Measurements from ENCODE around the gene ALDH1A2.
"Not testable (repeated sequence)": the region's sequence is repeated elsewhere in the genome, so short reads cannot be mapped to it uniquely, and the experiment has no call there.

Gene ALDH1A2

GRCh38 chr15:58086491-58086890 is 21.0 kb upstream of the ALDH1A2 start:
- ChIA-PET CTCF (no interaction called here), POLR2A (no interaction called here)
- no peak for DNase-seq (ENCODE audit: extremely low spot score)
- TF ChIP-seq ZNF384 (IDR thresholded peaks at IDR 0.05) (no peak), HDGF (IDR thresholded peaks at IDR 0.05; ENCODE audit: borderline replicate concordance) (no peak), FOXA1 (IDR thresholded peaks at IDR 0.05) (no peak), SP1 (IDR thresholded peaks at IDR 0.05) (no peak), FOXM1 (IDR thresholded peaks at IDR 0.05; ENCODE audit: borderline replicate concordance) (no peak), PKNOX1 (IDR thresholded peaks at IDR 0.05) (no peak), BHLHE40 (IDR thresholded peaks at IDR 0.05; ENCODE audit: borderline replicate concordance) (no peak), ARNT (IDR thresholded peaks at IDR 0.05) (no peak), L3MBTL2 (conservative IDR thresholded peaks at IDR 0.05) (no peak), FOXK2 (IDR thresholded peaks at IDR 0.05) (no peak), CTBP1 (IDR thresholded peaks at IDR 0.05; ENCODE audit: borderline replicate concordance) (no peak), NFRKB (IDR thresholded peaks at IDR 0.05) (no peak), TARDBP (IDR thresholded peaks at IDR 0.05) (no peak), ELF4 (IDR thresholded peaks at IDR 0.05) (no peak), SUZ12 (IDR thresholded peaks at IDR 0.05) (no peak), LEF1 (IDR thresholded peaks at IDR 0.05; ENCODE audit: borderline replicate concordance) (no peak)

- ChIA-PET CTCF (interaction anchor here (0.6 kb wide), 1 partner anchor 226 kb away, joined by 3 read pairs; no protein-coding TSS in a partner anchor), POLR2A (no interaction called here)
- no peak for DNase-seq (ENCODE audit: extremely low spot score)
These were observed 18.0 kb upstream of the ALDH1A2 start for GRCh38 chr15:58083526-58083925.

GRCh38 chr15:58081891-58082290 is 16.4 kb upstream of the ALDH1A2 start:
- CTCF ChIA-PET = no interaction called here
- DNase-seq (ENCODE audit: extremely low spot score) = no peak
- POLR2A ChIA-PET = no interaction called here
- TF ChIP-seq FOXM1 (IDR thresholded peaks at IDR 0.05; ENCODE audit: borderline replicate concordance) (no peak), SUZ12 (IDR thresholded peaks at IDR 0.05) (no peak), BHLHE40 (IDR thresholded peaks at IDR 0.05; ENCODE audit: borderline replicate concordance) (no peak), ARNT (IDR thresholded peaks at IDR 0.05) (no peak), LEF1 (IDR thresholded peaks at IDR 0.05; ENCODE audit: borderline replicate concordance) (no peak), NFRKB (IDR thresholded peaks at IDR 0.05) (no peak), CTBP1 (IDR thresholded peaks at IDR 0.05; ENCODE audit: borderline replicate concordance) (no peak), SP1 (IDR thresholded peaks at IDR 0.05) (no peak), L3MBTL2 (conservative IDR thresholded peaks at IDR 0.05) (no peak), PKNOX1 (IDR thresholded peaks at IDR 0.05) (no peak), TARDBP (IDR thresholded peaks at IDR 0.05) (no peak), FOXA1 (IDR thresholded peaks at IDR 0.05) (no peak), HDGF (IDR thresholded peaks at IDR 0.05; ENCODE audit: borderline replicate concordance) (no peak), FOXK2 (IDR thresholded peaks at IDR 0.05) (no peak), ELF4 (IDR thresholded peaks at IDR 0.05) (no peak), ZNF384 (IDR thresholded peaks at IDR 0.05) (no peak)

More at GRCh38 chr15:58083526-58083925, 18.0 kb upstream of the ALDH1A2 start:
- TF ChIP-seq ZNF384 (IDR thresholded peaks at IDR 0.05) (no peak), FOXA1 (IDR thresholded peaks at IDR 0.05) (no peak), HDGF (IDR thresholded peaks at IDR 0.05; ENCODE audit: borderline replicate concordance) (no peak), PKNOX1 (IDR thresholded peaks at IDR 0.05) (no peak), LEF1 (IDR thresholded peaks at IDR 0.05; ENCODE audit: borderline replicate concordance) (no peak), FOXM1 (IDR thresholded peaks at IDR 0.05; ENCODE audit: borderline replicate concordance) (no peak), ELF4 (IDR thresholded peaks at IDR 0.05) (no peak), ARNT (IDR thresholded peaks at IDR 0.05) (no peak), L3MBTL2 (conservative IDR thresholded peaks at IDR 0.05) (no peak), NFRKB (IDR thresholded peaks at IDR 0.05) (no peak), TARDBP (IDR thresholded peaks at IDR 0.05) (no peak)

- TF ChIP-seq SUZ12 (IDR thresholded peaks at IDR 0.05) = no peak
- no peak for TF ChIP-seq HDGF (IDR thresholded peaks at IDR 0.05; ENCODE audit: borderline replicate concordance)
- no peak for TF ChIP-seq ELF4 (IDR thresholded peaks at IDR 0.05)
- no peak for TF ChIP-seq TARDBP (IDR thresholded peaks at IDR 0.05)
- no peak for TF ChIP-seq CTBP1 (IDR thresholded peaks at IDR 0.05; ENCODE audit: borderline replicate concordance)
- no peak for TF ChIP-seq ARNT (IDR thresholded peaks at IDR 0.05)
- TF ChIP-seq SP1 (IDR thresholded peaks at IDR 0.05) = no peak
- TF ChIP-seq FOXM1 (IDR thresholded peaks at IDR 0.05; ENCODE audit: borderline replicate concordance) = no peak
- TF ChIP-seq PKNOX1 (IDR thresholded peaks at IDR 0.05) = no peak
- TF ChIP-seq FOXK2 (IDR thresholded peaks at IDR 0.05) = no peak
- TF ChIP-seq BHLHE40 (IDR thresholded peaks at IDR 0.05; ENCODE audit: borderline replicate concordance) = no peak
- no peak for TF ChIP-seq LEF1 (IDR thresholded peaks at IDR 0.05; ENCODE audit: borderline replicate concordance)
- CTCF ChIA-PET = no interaction called here
- POLR2A ChIA-PET = no interaction called here
These were observed 15.9 kb upstream of the ALDH1A2 start for GRCh38 chr15:58081456-58081855.

GRCh38 chr15:58080959-58081358 is 15.4 kb upstream of the ALDH1A2 start:
- POLR2A ChIA-PET; DNase-seq (ENCODE audit: extremely low spot score); CTCF ChIA-PET: not testable (repeated sequence)

More at GRCh38 chr15:58081456-58081855, 15.9 kb upstream of the ALDH1A2 start:
- DNase-seq (ENCODE audit: extremely low spot score) = no peak

GRCh38 chr15:58080398-58080797 is 14.9 kb upstream of the ALDH1A2 start:
- TF ChIP-seq FOXK2 (IDR thresholded peaks at IDR 0.05) (no peak), FOXM1 (IDR thresholded peaks at IDR 0.05; ENCODE audit: borderline replicate concordance) (no peak), NFRKB (IDR thresholded peaks at IDR 0.05) (no peak), ELF4 (IDR thresholded peaks at IDR 0.05) (no peak), PKNOX1 (IDR thresholded peaks at IDR 0.05) (no peak), TARDBP (IDR thresholded peaks at IDR 0.05) (no peak), LEF1 (IDR thresholded peaks at IDR 0.05; ENCODE audit: borderline replicate concordance) (no peak)
- ChIA-PET POLR2A (no interaction called here), CTCF (no interaction called here)
- no peak for DNase-seq (ENCODE audit: extremely low spot score)
